K562 (cell line): ENCODE data around the gene BRME1. TPM values are rescaled to one million over a fixed set of nuclear protein-coding genes. Genes with fewer than 3 reads are reported as not detected.

Experiments used
- ARHGAP35 ChIP-seq: fragments of 450-650 bp; IDR thresholded peaks from 2 replicates; pipeline ENCODE4 v1.6.1; 2018; ENCODE audit not compliant: partially characterized antibody
- ARID2 ChIP-seq: fragments of 450-650 bp; IDR thresholded peaks from 2 replicates; pipeline ENCODE4 v1.6.1; 2017; ENCODE audit warnings: antibody characterized with exemption, mild to moderate bottlenecking
- BRD4 ChIP-seq: fragments of 200-600 bp; sonication (generic); IDR thresholded peaks from 2 replicates; pipeline ENCODE4 v1.6.1; 2017; ENCODE audit warnings: inconsistent platforms
- E2F6 ChIP-seq, 2 experiments: IDR thresholded peaks; 2 replicates each; pipeline ENCODE4 v1.6.1; 2011; ENCODE audit warnings: borderline replicate concordance in 1 of 2, control low read depth in 1 of 2, low read depth in 1 of 2, low read length in 1 of 2, mild to moderate bottlenecking in 1 of 2, mixed read lengths in 1 of 2, moderate library complexity in 1 of 2; ENCODE audit not compliant: insufficient read depth in 1 of 2, insufficient read length in 1 of 2, poor library complexity in 1 of 2, severe bottlenecking in 1 of 2; ENCODE audit errors: extremely low read depth in 1 of 2
- ESRRA ChIP-seq: fragments of 450-650 bp; IDR thresholded peaks from 2 replicates; pipeline ENCODE4 v1.6.1; 2014; ENCODE audit warnings: low read depth, mild to moderate bottlenecking, moderate library complexity, borderline replicate concordance
- JUN ChIP-seq, 2 experiments: sonication (generic) in 1 of 2; formaldehyde crosslinking in 1 of 2; IDR thresholded peaks; 2 replicates each; pipeline versions ENCODE4 v1.6.1 to v1.8.0; 2012 to 2022; ENCODE audit warnings: borderline replicate concordance in 2 of 2, mild to moderate bottlenecking in 2 of 2, improper control_type of control experiment in 1 of 2, low read depth in 1 of 2, low read length in 1 of 2, missing genetic modification reagents in 1 of 2
- L3MBTL2 ChIP-seq: fragments of 450-650 bp; IDR thresholded peaks from 2 replicates; pipeline ENCODE4 v1.6.1; 2016; ENCODE audit warnings: mild to moderate bottlenecking, moderate library complexity
- MECOM ChIP-seq: fragments of 250-450 bp; sonication (Bioruptor Pico); IDR thresholded peaks from 2 replicates; pipeline ENCODE4 v1.8.0; 2022; ENCODE audit warnings: inconsistent platforms
- MED1 ChIP-seq: sonication (generic); formaldehyde crosslinking; IDR thresholded peaks from 2 replicates; pipeline ENCODE4 v1.8.1; 2023; ENCODE audit warnings: missing genetic modification reagents, borderline replicate concordance
- MYNN ChIP-seq, 2 experiments: sonication (generic); formaldehyde crosslinking in 1 of 2; IDR thresholded peaks; 2 replicates each; pipeline versions ENCODE4 v1.5.0 to v1.6.1; 2016 to 2020; ENCODE audit warnings: antibody characterized with exemption in 1 of 2, missing genetic modification reagents in 1 of 2
- NELFE ChIP-seq: IDR thresholded peaks from 2 replicates; pipeline ENCODE4 v1.6.1; 2011; ENCODE audit warnings: mild to moderate bottlenecking; ENCODE audit not compliant: insufficient read depth, insufficient read length
- NR2C2 ChIP-seq, 2 experiments: fragments of 200-800 bp in 1 of 2; sonication (Bioruptor generic) in 1 of 2; sonication (generic) in 1 of 2; formaldehyde crosslinking in 1 of 2; IDR thresholded peaks; 2 replicates each; pipeline versions ENCODE4 v1.6.1 to v1.8.0; 2016 to 2022; ENCODE audit warnings: mild to moderate bottlenecking in 1 of 2, missing compliant biosample characterization in 1 of 2, missing genetic modification characterization in 1 of 2, missing genetic modification reagents in 1 of 2
- POLR2AphosphoS5 ChIP-seq: IDR thresholded peaks from 2 replicates; pipeline ENCODE4 v1.6.1; 2011; ENCODE audit warnings: mild to moderate bottlenecking, low read depth, low read length, moderate library complexity; ENCODE audit not compliant: control insufficient read depth, insufficient read depth
- POLR3G ChIP-seq: IDR thresholded peaks from 2 replicates; pipeline ENCODE4 v1.6.1; 2011; ENCODE audit not compliant: insufficient read length, insufficient replicate concordance; ENCODE audit errors: extremely low read depth
- RFX5 ChIP-seq: IDR thresholded peaks from 2 replicates; pipeline ENCODE4 v1.6.1; 2011; ENCODE audit warnings: low read depth, mild to moderate bottlenecking, improper control_type of control experiment, low read length
- SP1 ChIP-seq: sonication (generic); formaldehyde crosslinking; IDR thresholded peaks from 2 replicates; pipeline ENCODE4 v1.8.1; 2022; ENCODE audit warnings: mild to moderate bottlenecking, missing genetic modification reagents
- SP2 ChIP-seq: IDR thresholded peaks from 2 replicates; pipeline ENCODE4 v1.6.1; 2011; ENCODE audit warnings: mild to moderate bottlenecking, low read depth, low read length, moderate library complexity; ENCODE audit not compliant: poor library complexity, severe bottlenecking; ENCODE audit errors: extremely low read depth
- TBP ChIP-seq: optimal IDR thresholded peaks from 2 replicates; pipeline ENCODE3; 2011; ENCODE audit warnings: low read depth, low read length, improper control_type of control experiment
- U2AF2 ChIP-seq: fragments of 200-400 bp; formaldehyde crosslinking; optimal IDR thresholded peaks from 2 replicates; pipeline ENCODE3; 2017; ENCODE audit warnings: low read depth, mild to moderate bottlenecking, low read length
- ZBTB12 ChIP-seq: fragments of 250-450 bp; sonication (Bioruptor Pico); IDR thresholded peaks from 2 replicates; pipeline ENCODE4 v1.4.0; 2020
- ZNF24 ChIP-seq: fragments of 450-650 bp; IDR thresholded peaks from 2 replicates; pipeline ENCODE4 v1.6.1; 2016
- polyA plus RNA-seq, 8 experiments: library from polyadenylated mRNA; depleted of rRNA in 4 of 8; stranded (reverse) in 5 of 8; unstranded in 3 of 8; fragments of >200 nt; fragmentation: Nextera tagmentation in 2 of 8; fragmentation: Illumina TruSeq in 1 of 8; extraction: Ambion mirVana in 2 of 8; extraction: Trizol in 1 of 8; gene quantifications; 2 replicates each; pipeline versions ENCODE4 v1.2.1 to v1.2.3, GENCODE V29; 2011 to 2014; ENCODE audit warnings: inconsistent platforms in 1 of 8, missing spikeins in 1 of 8
- total RNA-seq, 7 experiments: library from RNA; depleted of rRNA in 6 of 7; stranded (reverse); fragments of >200 nt in 6 of 7; fragmentation: Illumina TruSeq in 2 of 7; extraction: Trizol in 2 of 7; gene quantifications; 2 replicates each; pipeline versions ENCODE4 v1.2.1 to v1.2.3, GENCODE V29; 2011 to 2021; ENCODE audit warnings: low replicate concordance in 1 of 7
- TF ChIP-seq, protein P1 (sequence below): fragments of 450-650 bp; formaldehyde crosslinking; IDR thresholded peaks from 2 replicates; pipeline ENCODE4 v1.4.0; 2022; ENCODE audit warnings: missing genetic modification characterization

The BRME1 gene
- total and polyA plus RNA-seq, 9 of the 15 experiments (the other 6 are each of a cell fraction or from before 2014, with no cell fraction given): 0.75 to 6.1 (median 3.6) TPM

GRCh38 chr19:13880059-13881043, 25.6 kb downstream of the BRME1 start (continued):
- TF ChIP-seq NELFE (no peak), TBP (peak; percentile 62), SP2 (no peak), BRD4 (no peak; the same call in 1 of the 2 replicates), SP1 (peak; percentile 92), POLR2AphosphoS5 (peak; percentile 55), RFX5 (no peak), MED1 (CRISPR knock-in tag) (no peak), ARID2 (peak; percentile 94), MECOM (CRISPR knock-in tag) (no peak), ZNF24 (peak; percentile 71; the same call in 1 of the 2 replicates), NR2C2 (CRISPR knock-in tag; IDR thresholded peaks at IDR 0.05) (peak; percentile 54; the same call in 1 of the 2 replicates), NR2C2 (tag; IDR thresholded peaks at IDR 0.05) (peak; percentile 64; the same call in 1 of the 2 replicates), ZBTB12 (peak; percentile 73), MYNN (IDR thresholded peaks at IDR 0.05) (peak; percentile 88; the same call in 1 of the 2 replicates), MYNN (CRISPR knock-in tag; IDR thresholded peaks at IDR 0.05) (no peak), L3MBTL2 (peak; percentile 53; the same call in 1 of the 2 replicates), ARHGAP35 (no peak), U2AF2 (no peak), ESRRA (peak; percentile 73), E2F6 (IDR thresholded peaks at IDR 0.05; ENCODE audit: borderline replicate concordance in 1 of 2, extremely low read depth in 1 of 2, insufficient read depth in 1 of 2, insufficient read length in 1 of 2, low read depth in 1 of 2, low read length in 1 of 2, poor library complexity in 1 of 2, severe bottlenecking in 1 of 2) (peak; percentile 25 to 44), JUN (IDR thresholded peaks at IDR 0.05; ENCODE audit: borderline replicate concordance, low read depth, low read length) (peak; percentile 94), JUN (CRISPR knock-in tag; IDR thresholded peaks at IDR 0.05; ENCODE audit: borderline replicate concordance) (peak; percentile 71; the same call in 1 of the 2 replicates), POLR3G (no peak)
- TF ChIP-seq, protein P1, sequence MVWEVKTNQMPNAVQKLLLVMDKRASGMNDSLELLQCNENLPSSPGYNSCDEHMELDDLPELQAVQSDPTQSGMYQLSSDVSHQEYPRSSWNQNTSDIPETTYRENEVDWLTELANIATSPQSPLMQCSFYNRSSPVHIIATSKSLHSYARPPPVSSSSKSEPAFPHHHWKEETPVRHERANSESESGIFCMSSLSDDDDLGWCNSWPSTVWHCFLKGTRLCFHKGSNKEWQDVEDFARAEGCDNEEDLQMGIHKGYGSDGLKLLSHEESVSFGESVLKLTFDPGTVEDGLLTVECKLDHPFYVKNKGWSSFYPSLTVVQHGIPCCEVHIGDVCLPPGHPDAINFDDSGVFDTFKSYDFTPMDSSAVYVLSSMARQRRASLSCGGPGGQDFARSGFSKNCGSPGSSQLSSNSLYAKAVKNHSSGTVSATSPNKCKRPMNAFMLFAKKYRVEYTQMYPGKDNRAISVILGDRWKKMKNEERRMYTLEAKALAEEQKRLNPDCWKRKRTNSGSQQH (CRISPR knock-in tag): no peak
